GM21526 (cell line): Measurements from ENCODE around the gene IL17RC.
"Not testable (repeated sequence)": the region's sequence is repeated elsewhere in the genome, so short reads cannot be mapped to it uniquely, and the experiment has no call there.

Source experiments
- ATAC-seq: cut with Tn5 transposase; IDR thresholded peaks from one replicate; pipeline ENCODE4 v1.9.1; 2021; ENCODE audit warnings: moderate library complexity; ENCODE audit not compliant: unreplicated experiment, low FRiP score

Gene IL17RC

DNA sequence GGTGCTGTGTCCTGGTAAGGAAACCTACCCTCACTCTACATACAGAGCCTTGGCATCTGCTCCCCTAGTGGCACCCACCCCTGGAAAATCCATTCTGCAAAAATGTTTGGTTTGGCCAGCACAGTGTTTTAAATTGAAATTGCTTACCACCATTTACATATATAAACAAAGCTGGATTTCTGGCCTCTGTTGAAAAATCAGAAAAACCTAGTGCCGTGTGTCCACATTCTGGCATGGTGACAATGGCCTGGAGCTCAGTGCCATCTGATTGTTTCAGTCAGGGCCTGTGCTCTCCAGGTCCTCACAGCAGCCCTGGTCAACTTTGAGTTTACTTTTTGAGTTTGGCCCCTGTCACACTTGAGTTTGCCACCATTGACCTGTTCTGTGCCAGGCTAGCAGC is 2.9 kb upstream of the IL17RC start:
- no peak for ATAC-seq

DNA sequence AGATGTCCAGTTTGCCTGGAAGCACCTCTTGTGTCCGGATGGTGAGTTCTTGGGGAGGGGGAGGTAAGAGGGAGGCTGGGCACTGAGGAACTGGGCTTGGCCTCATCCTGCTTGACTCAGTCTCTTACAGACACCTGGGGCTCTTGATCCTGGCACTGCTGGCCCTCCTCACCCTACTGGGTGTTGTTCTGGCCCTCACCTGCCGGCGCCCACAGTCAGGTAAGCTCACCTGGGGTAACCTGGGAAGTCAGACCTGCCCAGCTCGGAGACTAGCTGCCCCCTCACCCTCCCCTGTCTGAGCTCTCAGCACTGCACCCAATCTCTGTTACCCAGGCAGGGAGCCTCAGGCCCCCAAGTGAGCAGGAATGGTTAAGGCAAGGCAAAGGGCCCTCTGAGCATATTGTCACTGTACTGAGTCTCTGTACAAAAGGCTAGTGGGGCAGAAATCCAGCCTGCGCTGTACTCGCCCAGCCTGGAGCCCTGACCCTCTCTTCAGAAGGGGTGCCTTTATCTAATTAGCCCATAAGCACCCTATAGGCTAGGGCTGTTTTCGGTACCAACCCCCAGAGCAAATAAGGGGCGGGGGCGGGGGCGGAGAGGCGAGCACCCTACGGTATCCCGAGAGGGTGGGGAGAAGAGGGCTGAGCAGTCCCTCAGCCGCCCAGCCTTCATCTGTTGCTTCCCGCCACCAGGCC is 2.2 kb upstream of the IL17RC start:
- ATAC-seq: no peak

DNA sequence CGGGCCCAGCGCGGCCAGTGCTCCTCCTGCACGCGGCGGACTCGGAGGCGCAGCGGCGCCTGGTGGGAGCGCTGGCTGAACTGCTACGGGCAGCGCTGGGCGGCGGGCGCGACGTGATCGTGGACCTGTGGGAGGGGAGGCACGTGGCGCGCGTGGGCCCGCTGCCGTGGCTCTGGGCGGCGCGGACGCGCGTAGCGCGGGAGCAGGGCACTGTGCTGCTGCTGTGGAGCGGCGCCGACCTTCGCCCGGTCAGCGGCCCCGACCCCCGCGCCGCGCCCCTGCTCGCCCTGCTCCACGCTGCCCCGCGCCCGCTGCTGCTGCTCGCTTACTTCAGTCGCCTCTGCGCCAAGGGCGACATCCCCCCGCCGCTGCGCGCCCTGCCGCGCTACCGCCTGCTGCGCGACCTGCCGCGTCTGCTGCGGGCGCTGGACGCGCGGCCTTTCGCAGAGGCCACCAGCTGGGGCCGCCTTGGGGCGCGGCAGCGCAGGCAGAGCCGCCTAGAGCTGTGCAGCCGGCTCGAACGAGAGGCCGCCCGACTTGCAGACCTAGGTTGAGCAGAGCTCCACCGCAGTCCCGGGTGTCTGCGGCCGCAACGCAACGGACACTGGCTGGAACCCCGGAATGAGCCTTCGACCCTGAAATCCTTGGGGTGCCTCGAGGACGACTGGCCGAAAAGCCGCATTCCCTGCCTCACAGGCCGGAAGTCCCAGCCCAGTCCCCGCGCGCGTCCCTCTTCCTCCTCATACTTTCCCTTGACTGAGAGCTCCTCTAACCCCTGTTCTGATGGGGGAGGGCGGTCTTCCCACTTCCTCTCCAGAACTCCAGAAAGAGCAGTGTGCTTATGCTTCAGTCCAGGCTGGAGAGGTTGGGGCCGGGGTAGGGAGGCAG is 1.4 kb upstream of the IL17RC start:
- no peak for ATAC-seq

DNA sequence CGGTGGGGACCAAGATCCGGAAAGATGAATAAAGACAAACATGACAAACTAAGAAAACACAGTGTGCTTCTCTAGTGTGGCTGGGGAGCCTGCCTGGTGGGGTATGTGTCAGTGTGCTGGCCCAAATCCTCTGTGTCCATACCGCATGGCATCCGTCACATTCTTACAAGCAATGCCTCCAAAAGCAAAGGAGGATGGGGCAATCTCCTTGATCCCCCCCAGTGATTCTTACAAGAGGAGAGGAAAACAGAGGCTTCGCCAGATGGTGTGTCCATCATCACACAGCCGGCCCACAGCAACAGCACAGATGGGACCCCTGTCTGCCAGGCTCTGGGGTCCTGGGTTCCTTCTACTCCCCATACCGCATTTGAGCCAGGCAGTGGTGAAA is 558 bp upstream of the IL17RC start:
- ATAC-seq: no peak

DNA sequence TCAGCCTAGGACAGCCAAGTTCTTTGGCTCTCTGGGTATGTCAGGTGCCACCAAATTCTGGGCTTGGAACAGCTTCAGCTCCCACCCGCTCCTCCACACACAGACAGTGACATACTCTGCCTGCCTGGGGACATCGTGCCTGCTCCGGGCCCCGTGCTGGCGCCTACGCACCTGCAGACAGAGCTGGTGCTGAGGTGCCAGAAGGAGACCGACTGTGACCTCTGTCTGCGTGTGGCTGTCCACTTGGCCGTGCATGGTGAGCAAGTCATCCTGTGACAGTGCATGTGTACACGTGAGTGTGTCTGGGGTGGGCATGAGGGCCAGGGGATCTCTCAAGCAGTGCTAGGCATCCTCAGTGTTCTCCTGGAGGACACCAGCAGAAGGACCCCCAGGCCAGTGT is 922 bp downstream of the IL17RC start:
- ATAC-seq: no peak

DNA sequence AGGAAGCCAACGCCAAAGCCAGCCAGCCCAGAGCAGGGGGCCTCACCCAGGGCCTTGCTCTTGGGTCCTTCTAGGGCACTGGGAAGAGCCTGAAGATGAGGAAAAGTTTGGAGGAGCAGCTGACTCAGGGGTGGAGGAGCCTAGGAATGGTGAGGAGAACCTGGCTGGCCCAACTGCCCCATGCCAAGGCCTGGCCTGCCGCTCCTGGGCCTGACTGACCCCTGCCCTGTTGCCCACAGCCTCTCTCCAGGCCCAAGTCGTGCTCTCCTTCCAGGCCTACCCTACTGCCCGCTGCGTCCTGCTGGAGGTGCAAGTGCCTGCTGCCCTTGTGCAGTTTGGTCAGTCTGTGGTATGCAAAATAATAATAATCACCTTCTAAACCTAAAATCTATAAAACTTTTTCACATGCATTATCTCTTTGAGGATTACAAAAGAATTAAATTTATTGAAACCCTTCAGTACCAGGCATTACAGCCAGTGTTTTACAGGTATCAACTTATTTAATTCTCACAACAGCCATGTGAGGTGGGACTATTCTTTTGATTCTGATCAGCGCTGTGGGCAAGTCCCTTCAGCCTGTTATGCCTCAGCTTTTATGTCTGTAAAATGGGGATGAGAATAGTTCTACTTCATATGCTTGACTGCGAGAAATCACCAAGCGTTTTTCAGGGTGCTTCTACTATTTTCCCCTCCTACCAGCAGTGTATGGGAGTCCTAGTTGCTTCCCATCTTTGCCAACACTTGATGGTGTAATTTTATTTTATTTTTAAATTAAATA is 1.6 kb downstream of the IL17RC start:
- no peak for ATAC-seq

DNA sequence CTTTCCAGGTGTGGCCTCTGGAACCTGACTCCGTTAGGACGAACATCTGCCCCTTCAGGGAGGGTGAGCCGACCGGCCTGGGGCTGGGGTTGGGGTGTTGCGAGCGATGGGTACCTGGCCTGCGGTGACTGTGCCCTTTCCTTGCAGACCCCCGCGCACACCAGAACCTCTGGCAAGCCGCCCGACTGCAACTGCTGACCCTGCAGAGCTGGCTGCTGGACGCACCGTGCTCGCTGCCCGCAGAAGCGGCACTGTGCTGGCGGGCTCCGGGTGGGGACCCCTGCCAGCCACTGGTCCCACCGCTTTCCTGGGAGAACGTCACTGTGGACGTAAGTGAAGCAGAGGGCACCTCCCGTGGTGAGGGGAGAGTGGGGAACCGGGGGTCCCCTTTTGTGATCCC is 11.3 kb downstream of the IL17RC start:
- no peak for ATAC-seq

DNA sequence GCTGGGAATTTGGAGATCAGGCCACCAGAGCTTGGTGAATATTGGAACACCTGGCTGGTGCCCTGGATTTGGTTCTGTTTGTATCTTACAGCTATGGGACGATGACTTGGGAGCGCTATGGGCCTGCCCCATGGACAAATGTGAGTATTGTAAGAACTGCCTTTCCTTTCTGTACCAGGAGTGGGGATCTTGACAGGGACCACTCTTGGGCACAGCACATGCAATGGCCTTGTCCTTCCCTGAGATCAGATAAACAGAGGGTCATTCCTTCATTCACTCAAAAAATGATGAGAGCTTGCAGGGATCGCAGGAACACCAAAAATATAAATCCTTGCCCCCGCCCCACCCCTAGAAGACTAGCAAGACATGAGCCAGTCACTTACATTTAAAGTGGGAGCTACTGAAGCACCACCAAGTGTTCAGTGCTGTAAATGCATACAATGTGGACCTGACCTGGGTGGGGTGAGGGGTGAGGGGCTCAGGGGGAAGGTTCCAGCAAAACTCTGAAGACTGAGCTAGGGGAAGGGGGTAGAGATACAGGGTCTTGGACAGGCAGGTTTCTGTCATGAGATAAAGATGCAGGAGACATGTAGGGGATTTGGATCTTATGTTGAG is 14.0 kb downstream of the IL17RC start:
- ATAC-seq: no peak

DNA sequence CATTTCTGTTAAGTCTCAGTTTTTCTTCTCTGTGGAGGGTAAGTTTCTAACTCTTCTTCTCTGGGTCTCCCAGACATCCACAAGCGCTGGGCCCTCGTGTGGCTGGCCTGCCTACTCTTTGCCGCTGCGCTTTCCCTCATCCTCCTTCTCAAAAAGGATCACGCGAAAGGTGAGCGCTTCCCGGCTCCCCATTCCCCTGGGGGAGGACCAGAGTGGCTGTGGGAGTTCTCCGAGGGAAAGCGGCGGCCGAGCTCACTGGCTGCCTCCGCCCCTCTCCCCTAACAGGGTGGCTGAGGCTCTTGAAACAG is 15.6 kb downstream of the IL17RC start:
- ATAC-seq: no peak

DNA sequence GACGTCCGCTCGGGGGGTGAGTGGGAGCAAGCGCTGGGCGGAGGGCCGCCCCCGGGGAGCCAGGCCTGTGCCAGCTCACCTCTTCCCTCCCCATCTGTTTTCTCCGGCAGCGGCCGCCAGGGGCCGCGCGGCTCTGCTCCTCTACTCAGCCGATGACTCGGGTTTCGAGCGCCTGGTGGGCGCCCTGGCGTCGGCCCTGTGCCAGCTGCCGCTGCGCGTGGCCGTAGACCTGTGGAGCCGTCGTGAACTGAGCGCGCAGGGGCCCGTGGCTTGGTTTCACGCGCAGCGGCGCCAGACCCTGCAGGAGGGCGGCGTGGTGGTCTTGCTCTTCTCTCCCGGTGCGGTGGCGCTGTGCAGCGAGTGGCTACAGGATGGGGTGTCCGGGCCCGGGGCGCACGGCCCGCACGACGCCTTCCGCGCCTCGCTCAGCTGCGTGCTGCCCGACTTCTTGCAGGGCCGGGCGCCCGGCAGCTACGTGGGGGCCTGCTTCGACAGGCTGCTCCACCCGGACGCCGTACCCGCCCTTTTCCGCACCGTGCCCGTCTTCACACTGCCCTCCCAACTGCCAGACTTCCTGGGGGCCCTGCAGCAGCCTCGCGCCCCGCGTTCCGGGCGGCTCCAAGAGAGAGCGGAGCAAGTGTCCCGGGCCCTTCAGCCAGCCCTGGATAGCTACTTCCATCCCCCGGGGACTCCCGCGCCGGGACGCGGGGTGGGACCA is 16.1 kb downstream of the IL17RC start:
- peak; percentile 67 for ATAC-seq

DNA sequence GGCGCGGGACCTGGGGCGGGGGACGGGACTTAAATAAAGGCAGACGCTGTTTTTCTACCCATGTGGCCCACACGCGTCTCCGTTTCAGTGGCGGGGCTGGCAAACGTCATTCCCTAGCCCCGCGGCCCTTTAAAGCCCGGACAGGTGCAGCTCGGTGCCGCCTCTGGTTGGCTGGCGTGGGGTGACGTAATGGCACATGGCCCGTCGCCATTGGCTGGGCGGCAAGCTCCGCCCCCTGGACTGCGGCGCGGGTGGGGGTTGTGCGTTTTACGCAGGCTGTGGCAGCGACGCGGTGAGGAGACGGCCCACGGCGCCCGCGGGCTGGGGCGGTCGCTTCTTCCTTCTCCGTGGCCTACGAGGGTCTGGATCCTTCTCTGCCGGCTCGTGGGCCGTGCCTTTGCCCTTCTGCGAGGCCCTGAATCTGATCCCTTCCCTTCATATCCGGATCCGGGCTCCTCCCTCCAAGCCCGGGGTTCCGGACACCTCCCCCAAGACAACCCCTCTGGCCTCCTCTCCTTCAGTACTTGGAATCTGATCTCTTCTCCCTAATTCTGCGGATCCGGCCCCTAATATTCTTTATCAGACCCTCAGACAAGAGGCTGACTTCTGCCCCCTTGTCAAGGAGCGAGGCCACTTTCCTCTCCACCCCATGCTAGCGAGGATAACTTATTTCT is 16.8 kb downstream of the IL17RC start, which contains the start of gene CRELD1:
Gene CRELD1, plus strand, starts transcription at position 274 of the 674 bp plus-strand sequence. CDS start 605 bp downstream, outside the sequence.
- ATAC-seq: peak; percentile 86

DNA sequence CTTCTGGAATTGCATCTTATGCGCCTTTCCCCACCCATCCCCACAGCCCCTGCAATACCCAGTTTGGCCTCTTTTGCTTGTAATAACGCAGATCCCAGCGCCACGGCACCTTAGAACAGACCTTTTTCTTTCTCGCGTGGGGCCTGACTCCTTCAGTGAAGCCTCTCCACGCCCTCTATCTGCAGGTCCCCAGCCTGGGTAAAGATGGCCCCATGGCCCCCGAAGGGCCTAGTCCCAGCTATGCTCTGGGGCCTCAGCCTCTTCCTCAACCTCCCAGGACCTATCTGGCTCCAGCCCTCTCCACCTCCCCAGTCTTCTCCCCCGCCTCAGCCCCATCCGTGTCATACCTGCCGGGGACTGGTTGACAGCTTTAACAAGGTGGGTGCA is 17.3 kb downstream of the IL17RC start:
- no peak for ATAC-seq

DNA sequence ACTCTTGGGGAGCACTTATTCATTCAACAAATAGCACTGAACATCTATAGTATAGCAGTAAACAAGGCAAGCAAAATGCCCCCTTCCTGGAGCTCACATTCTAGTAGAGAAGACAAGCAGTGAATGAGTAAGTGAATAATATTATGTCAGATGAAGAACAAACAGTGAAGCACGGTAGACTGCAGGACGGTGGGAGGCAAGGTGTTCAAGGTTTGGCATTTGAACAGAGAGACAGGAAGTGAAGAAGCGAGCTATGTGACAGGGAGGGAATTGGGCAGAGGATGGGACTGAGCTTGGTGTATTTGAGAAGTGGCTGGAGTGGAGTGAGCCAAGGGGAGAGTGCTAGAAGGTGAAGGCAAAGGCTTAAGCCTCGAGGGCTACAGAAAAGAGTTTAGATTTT is 18.1 kb downstream of the IL17RC start:
- ATAC-seq: no peak

DNA sequence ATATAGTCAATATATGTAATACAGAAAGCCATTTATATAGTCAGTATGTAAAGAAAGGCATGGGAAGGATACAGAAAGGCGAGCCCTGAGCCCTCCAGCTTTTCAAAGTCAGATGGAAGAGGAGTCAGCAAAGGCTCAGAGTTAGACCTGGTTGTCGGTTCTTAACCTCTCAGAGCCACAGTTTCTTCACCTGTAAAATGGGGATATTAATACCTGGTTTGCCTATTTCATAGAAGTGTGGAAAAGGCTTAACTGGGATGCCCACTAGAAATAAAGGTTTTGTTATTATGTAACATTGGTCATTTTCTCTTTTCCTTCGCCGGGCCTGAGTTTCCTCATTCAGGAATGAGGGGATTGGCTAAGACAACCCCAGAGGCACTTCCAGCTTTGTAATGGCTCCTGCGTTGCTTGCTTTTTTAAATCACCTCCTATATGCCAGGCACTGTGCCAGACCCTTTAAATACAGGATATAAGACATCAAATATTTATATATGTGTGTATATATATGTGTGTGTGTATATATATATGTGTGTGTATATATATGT is 19.1 kb downstream of the IL17RC start:
- no peak for ATAC-seq

DNA sequence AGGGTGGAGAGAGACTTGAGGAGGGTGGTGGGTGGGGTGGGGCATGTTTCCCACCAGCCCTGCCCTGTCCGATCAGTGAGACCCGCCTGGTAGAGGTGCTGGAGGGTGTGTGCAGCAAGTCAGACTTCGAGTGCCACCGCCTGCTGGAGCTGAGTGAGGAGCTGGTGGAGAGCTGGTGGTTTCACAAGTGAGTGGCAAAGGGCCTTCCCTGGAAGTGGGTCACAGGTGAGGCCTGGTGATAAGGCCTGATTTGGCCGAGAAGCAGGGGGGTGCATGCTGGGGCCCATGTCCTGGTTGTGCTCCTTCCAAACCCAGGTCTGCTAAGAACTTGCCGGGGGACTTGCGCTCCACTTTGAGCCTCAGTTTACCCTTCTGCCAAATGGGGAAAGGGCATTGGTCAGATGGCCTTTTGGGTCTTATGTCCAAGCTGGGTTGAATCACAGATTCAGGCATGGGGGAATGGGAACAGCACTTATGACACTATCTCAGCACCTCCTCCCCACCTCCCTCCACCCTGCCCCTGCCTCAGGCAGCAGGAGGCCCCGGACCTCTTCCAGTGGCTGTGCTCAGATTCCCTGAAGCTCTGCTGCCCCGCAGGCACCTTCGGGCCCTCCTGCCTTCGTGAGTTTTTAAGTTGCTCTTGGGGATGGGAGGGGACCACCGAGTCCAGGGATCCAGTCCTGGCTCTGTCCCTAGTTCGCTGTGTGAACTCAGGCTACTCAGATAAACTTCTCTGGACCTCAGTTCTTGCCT is 20.8 kb downstream of the IL17RC start:
- ATAC-seq: no peak

DNA sequence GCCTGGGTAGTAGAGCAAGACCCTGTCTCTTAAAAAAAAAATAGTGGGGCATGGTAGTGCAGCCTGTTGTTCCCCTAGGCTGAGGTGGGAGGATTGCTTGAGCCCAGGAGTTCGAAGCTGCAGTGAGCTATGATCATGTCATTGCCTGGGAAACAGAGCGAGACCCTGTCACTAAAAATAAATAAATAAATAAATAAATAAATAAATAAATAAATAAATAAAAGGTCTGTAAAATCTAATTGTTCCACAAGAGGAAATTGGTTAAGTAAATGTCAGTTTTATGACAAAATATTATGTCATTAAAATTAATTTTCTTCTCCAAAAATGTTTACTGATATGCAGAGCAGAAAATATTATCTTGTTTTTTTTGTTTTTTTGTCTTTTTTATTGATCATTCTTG is 22.1 kb downstream of the IL17RC start:
- no peak for ATAC-seq

DNA sequence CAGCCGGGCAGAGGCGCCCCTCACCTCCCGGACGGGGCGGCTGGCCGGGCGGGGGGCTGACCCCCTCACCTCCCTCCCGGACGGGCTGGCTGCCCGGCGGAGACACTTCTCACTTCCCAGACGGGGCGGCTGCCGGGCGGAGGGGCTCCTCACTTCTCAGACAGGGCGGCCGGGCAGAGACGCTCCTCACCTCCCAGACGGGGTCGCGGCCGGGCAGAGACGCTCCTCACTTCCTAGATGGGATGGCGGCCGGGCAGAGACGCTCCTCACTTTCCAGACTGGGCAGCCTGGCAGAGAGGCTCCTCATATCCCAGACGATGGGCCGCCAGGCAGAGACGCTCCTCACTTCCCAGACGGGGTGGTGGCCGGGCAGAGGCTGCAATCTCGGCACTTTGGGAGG is 23.0 kb downstream of the IL17RC start:
- not testable (repeated sequence) for ATAC-seq

DNA sequence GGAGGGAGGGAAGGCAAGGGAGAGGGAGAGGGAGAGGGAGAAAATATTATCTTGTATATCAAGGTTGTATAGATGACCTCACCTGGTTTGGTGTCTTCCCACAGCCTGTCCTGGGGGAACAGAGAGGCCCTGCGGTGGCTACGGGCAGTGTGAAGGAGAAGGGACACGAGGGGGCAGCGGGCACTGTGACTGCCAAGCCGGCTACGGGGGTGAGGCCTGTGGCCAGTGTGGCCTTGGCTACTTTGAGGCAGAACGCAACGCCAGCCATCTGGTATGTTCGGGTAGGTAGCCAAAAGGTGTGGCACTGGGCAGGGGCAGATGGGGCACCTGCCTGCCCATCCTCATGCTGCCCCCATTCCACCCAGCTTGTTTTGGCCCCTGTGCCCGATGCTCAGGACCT is 23.8 kb downstream of the IL17RC start:
- ATAC-seq: no peak

DNA sequence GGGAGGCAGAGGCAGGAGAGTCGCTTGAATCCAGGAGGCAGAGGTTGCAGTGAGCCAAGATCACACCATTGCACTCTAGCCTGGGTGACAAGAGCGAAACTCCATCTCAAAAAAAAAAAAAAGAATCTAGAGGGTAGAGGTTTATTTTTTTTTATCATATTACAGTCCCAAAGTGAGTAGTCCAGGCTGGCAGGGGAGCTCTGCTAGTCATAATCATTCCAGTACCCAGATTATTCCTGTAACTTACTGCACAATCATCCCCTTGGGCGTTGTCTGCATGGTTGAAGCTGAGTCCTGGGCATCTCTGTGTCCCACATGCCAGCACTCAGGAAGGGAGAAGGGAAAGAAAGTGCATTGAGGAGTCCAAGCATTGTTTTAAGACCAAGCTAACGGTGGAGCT is 25.3 kb downstream of the IL17RC start:
- ATAC-seq: no peak
